GM18873 (cell line): ENCODE results near the gene IL1RAPL2.
"Not testable (repeated sequence)": the region's sequence is repeated elsewhere in the genome, so short reads cannot be mapped to it uniquely, and the experiment has no call there.

Experiments used
- ATAC-seq: cut with Tn5 transposase; IDR thresholded peaks from one replicate; pipeline ENCODE4 v1.9.1; 2021; ENCODE audit warnings: mild to moderate bottlenecking, moderate library complexity, moderate number of reproducible peaks; ENCODE audit not compliant: unreplicated experiment, low FRiP score

Gene IL1RAPL2

DNA sequence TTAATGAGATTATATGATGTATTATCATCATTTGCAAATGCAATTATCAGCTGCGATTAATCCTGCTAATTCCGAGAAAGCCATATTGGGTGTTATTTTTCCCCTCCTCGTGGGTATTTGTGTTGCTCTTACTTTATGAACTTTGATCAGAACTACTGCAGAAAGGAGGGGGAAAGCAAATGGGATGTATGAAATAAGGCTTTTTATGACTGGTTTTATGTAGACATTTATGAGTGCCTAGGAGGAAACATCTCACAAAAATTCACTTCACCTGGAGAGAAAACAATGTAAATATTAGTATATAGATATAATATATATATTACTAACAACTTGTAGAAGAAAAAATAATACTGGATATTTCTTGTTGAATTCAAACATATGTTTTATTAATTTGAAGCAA is 440.1 kb downstream of the IL1RAPL2 start:
- ATAC-seq = no peak

DNA sequence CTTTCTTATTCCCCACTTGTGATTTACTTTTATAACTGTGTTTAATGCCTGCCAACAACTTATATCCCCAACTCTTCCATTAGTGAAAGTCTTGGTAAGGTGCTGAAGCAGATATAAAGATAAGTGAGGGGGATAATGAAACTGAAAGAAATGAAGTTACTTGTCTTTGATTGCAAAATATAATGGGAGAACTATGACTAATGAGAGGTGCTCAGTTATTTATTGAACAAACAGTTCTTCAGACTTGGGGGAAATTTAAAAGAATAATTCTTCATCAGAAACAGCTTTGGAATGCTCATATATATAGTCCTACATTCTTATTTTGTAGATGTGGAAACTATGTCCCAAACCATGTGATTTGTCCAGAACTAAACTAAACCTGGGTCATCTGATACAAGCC is 441.0 kb downstream of the IL1RAPL2 start:
- no peak for ATAC-seq

- no peak for ATAC-seq
Observed at GRCh38 chrX:105013719-105014118, 447.7 kb downstream of the IL1RAPL2 start.

GRCh38 chrX:105017641-105018040 is 451.6 kb downstream of the IL1RAPL2 start:
- no peak for ATAC-seq

DNA sequence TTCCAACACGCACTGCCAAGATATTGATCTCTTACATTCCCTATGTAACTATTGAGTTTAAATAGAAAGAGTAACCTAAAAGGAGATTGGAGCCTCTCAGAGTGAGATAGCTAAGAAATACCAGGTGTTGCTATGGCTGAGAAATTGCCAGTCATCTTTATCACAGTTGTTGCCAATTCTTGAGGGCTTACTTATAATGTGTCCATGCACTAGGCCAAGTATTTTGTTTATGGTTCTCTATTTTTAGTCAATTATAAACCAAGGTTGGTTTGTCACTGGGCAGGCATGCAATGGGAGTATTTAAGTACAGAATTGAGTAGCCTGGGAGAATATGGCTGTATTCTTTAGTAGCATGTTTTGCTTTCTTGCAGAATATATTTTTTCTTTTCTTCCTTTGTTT is 452.9 kb downstream of the IL1RAPL2 start:
- ATAC-seq = no peak

DNA sequence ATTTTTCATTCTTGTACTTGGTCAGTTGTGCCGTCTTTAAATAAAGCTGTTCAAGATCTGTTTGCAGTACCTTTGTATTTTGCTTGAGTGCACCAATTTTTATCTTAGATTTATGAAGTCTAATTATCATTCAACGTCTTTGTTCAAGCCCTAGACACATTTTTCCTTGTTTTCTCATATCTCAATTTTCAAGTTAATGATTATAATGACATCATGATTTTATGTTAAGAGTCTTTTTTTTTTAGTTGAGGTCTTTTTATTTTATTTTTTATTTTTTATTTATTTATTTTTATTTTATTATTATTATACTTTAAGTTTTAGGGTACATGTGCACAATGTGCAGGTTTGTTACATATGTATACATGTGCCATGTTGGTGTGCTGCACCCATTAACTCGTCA is 463.0 kb downstream of the IL1RAPL2 start:
- not testable (repeated sequence) for ATAC-seq

DNA sequence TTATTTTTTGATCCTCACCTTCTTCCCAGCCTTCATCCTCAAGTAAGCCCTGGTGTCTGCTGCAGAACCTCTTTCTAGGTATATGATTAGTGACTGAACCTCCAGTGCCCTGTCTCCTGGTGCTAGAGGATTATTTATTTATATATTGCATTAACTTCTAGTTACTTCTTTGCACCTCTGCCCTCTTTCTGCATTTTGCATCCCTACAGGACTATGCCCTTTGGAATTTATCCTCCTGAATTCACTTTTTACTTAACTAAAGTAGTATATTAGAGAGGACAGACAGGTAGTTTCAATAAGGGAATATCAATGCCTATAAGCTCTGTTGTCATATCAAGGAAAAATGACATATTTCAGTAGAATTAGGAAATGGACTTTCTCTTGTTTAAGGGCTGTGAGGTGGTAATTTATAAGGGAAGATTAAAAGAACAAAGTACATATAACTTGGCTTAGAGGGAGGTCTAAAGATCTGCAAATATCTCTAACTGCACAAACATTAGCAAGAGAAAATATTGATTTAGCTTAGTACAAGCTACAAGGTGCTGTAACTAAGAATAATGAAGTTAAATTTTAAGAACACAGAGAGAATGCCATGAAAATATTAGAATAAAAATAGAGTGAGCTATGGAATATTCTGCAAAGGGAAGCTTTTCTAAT is 472.8 kb downstream of the IL1RAPL2 start:
- ATAC-seq = no peak

DNA sequence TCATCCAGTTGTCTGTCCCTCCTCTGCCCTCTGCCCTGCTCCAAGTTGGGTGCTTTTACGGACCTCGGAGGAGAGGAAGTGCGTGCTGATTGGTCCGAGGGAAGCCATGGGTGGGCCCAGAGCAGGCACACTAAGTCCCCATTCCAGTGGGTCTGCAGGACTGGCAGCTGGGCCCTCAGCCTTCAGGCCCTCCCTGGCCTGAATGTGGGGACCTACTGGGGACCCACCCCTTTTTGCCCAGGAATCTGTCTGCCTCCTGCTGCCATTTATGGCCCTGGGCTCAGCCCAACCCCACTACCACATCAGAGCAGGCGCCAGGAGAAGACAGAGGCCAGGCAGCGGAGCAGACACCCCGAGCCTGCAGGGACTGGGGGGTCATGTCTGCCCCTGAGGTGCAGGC is 484.9 kb downstream of the IL1RAPL2 start:
- no peak for ATAC-seq

- no peak for ATAC-seq
Observed at GRCh38 chrX:105051364-105051763, 485.4 kb downstream of the IL1RAPL2 start.

DNA sequence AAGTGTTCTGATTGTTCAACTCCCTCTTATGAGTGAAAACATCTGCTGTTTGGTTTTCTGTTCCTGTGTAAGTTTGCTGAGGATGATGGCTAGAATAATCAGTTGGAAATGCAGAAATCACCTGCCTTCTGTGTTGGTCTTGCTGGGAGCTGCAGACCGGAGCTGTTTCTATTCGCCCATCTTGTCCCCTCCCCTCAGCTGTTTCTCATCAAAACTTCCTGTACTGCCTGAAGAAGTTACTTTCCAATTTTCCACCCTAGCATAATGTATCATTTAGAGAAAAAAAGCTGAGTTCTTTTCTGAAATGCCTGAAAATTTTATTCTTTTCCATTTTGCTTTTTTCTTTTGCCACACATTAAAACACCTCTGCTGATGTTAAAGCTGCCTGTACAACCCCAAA is 486.9 kb downstream of the IL1RAPL2 start:
- ATAC-seq = no peak

DNA sequence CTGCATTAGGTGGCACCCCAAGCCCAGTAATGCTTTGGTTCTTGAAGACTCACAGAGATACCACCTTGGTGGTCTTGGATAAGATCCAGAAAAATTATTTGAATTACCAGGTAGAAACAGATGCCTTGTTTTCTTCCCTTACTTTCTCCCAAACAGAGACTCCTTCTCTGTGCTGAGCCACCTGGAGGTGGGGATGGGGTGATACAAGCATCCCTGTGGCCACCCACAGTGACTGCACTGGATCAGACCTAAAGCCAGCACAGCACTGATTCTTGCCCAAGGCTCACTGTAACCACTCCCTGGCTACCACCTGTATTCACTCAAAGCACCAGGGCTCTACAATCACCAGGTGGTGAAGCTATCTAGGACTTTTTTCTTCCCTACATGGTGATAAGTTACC is 497.7 kb downstream of the IL1RAPL2 start:
- ATAC-seq = no peak

GRCh38 chrX:105098201-105098600 is 532.2 kb downstream of the IL1RAPL2 start:
- ATAC-seq = no peak

GRCh38 chrX:105098812-105099211 is 532.8 kb downstream of the IL1RAPL2 start:
- no peak for ATAC-seq

DNA sequence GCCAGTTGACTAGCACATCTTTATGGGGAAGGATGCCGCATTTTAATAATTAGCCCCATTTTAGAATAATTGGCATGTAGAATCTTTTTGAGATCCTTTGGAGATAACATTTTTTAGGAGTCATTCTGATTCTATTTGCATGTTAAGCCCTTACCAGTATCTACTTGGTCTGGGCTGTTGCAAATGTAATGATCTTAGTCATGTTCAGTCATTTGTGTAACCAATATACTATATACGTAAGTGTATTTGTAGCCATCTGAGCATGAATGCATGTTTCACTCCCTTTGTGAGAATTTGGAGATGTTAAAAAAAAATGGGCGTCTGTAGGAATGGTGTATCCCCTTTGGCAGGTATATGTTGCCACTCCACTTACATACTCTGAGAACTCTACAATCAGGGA is 535.4 kb downstream of the IL1RAPL2 start:
- ATAC-seq = no peak

GRCh38 chrX:105109936-105110335 is 543.9 kb downstream of the IL1RAPL2 start:
- ATAC-seq = no peak

DNA sequence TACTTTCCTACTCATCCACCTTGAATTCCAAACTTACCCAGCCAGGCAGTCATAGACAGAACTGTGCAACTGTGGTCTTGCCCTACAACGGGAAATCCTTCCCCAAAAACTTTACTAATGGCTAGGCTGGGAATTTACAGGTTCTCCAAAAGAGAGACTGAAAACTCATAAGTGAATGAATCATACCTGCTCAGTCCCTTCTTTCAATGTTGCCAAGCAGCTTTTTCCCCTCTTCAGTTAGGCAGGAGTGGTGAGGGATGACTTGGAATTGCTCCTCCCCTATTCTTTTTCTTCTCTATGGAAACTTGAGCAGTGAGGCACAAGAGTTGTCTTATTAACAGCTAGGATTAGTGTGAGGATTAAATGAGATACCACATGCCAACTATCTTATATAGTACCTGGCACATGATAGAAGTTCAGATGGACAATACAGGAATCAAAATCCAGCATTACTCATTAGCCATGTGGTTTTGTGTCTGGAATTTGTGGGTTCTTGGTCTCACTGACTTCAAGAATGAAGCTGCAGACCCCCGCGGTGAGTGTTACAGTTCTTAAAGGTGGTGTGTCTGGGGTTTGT is 548.6 kb downstream of the IL1RAPL2 start:
- ATAC-seq = no peak

GRCh38 chrX:105115596-105116320 is 549.8 kb downstream of the IL1RAPL2 start:
- not testable (repeated sequence) for ATAC-seq

DNA sequence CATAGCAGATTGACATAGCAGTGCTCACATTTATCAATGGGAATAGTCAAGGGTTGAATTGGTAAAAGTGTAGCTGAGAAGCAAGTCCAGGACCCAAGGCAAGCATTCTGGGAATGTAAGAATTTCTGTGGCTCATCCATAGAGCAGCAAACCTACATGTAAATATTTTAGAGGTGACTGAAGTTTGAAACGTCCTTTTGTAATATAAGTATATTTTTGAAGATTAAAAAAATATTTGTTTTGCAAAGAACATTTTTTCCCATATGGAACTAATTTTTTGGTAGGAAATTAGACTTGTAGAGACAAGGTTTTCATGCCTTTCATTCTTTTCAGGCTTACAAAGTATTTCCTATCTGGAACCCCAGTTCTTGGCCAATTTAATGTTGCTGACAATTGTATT is 550.5 kb downstream of the IL1RAPL2 start:
- no peak for ATAC-seq

GRCh38 chrX:105117621-105118020 is 551.6 kb downstream of the IL1RAPL2 start:
- ATAC-seq = no peak

DNA sequence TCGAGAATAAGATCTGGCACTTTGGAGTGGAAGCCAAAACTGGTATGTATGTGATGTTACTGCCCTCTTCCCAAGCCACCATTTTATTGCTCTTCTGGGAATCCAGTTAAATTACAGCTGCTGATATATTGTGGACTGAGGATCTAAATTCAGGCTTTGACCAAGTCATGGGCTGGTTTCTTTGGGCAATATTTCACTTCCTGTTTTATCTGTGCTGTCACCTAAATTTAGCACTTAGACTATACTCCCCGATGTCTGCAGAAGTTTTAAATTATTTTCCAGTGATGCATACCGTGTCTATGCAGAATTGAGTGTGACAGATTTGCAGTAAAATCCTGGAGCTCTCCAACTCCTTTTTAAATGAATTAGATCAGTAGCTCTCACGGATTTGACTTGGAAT is 554.5 kb downstream of the IL1RAPL2 start:
- no peak for ATAC-seq

DNA sequence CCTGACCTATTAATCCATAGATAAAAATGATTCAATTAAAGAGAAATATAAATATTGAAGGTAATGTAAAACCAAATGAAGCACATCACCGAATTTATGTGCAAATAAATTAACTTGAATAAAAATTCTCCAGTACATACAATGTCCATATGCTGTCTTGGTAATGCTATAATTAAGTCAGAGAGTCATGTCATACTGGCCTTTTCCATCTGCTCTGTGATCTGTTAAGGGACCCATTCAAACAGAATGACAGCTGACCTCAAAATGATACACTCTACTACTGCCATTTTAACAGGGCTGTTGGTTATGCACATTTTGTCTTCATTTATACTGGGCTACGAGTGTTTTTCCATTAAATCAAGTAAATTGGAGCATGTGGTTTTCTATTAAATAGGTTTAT is 555.2 kb downstream of the IL1RAPL2 start:
- no peak for ATAC-seq

DNA sequence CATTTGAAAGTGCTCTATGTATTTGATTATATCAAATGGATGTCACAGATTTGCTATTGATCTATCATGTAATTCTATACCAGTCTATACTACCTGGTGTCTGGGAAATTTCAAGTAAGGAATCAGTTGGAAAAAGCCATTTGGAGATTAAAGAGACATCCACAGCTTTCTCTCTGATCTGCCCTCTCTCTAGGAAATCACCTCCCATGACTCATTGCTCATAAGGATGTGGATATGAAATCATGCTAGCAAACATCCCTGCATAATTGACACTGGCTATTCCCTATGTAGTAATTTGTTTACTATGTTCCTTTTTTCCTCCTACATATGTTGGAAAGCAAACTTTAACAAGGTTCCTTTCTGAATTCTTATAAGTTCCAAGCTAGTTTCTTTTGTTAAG is 560.2 kb downstream of the IL1RAPL2 start:
- no peak for ATAC-seq
